Muscle layer of duodenum (tissue), 2 donors: ENCODE data around the gene SPAG16.
"Not testable (repeated sequence)": the region's sequence is repeated elsewhere in the genome, so short reads cannot be mapped to it uniquely, and the experiment has no call there.

Experiments
- H3K27ac ChIP-seq: one replicate; pipeline ENCODE4 v1.7.0; 2013; ENCODE audit warnings: mild to moderate bottlenecking, low read length
- H3K27me3 ChIP-seq: one replicate; pipeline ENCODE4 v1.7.0; 2013; ENCODE audit warnings: low read depth, mild to moderate bottlenecking, control low read depth, low read length
- H3K36me3 ChIP-seq, 2 donors: one replicate each; pipeline ENCODE4 v1.7.0; 2013; ENCODE audit warnings: low read length in 2 of 2, control low read depth in 1 of 2, mild to moderate bottlenecking in 1 of 2; ENCODE audit not compliant: insufficient read depth in 2 of 2, control insufficient read depth in 1 of 2
- H3K4me1 ChIP-seq, 2 donors: one replicate each; pipeline ENCODE4 v1.7.0; 2013; ENCODE audit warnings: low read length in 2 of 2, mild to moderate bottlenecking in 2 of 2, control low read depth in 1 of 2, moderate library complexity in 1 of 2; ENCODE audit not compliant: insufficient read depth in 2 of 2, control insufficient read depth in 1 of 2
- H3K4me3 ChIP-seq, 2 donors: one replicate each; pipeline ENCODE4 v1.7.0; 2013; ENCODE audit warnings: low read length in 2 of 2, low read depth in 1 of 2, mild to moderate bottlenecking in 1 of 2
- H3K9me3 ChIP-seq, 2 donors: one replicate each; pipeline ENCODE4 v1.7.0; 2013; ENCODE audit warnings: low read length in 2 of 2, control low read depth in 1 of 2, mild to moderate bottlenecking in 1 of 2; ENCODE audit not compliant: control insufficient read depth in 1 of 2
- donor health status: healthy.

SPAG16 gene

GRCh38 chr2:213306316-213306942 is 22.2 kb downstream of the SPAG16 start:
- H3K9me3 ChIP-seq, result peaks cover 21 to 25% of the 10 kb centered on the region in 2 donors
- H3K36me3 ChIP-seq, result peaks cover 9 to 47% of the 10 kb centered on the region in 2 donors
- no peaks in the 10 kb centered on the region for H3K27me3 ChIP-seq
- H3K4me3 ChIP-seq, result no peak overlapping the region
- H3K4me1 ChIP-seq, result no peaks in the 10 kb centered on the region
- H3K27ac ChIP-seq, result no peak overlapping the region

GRCh38 chr2:213315168-213315876 is 31.1 kb downstream of the SPAG16 start:
- Histone ChIP-seq H3K27ac (no peak overlapping the region), H3K4me3 (no peak overlapping the region), H3K36me3 (peaks cover 4 to 14% of the 10 kb centered on the region in 2 donors), H3K4me1 (no peaks in the 10 kb centered on the region), H3K9me3 (no peaks in the 10 kb centered on the region), H3K27me3 (no peaks in the 10 kb centered on the region)

- H3K4me3 ChIP-seq, result no peak overlapping the region
- H3K4me1 ChIP-seq, result no peaks in the 10 kb centered on the region
- peaks cover 4 to 14% of the 10 kb centered on the region in 2 donors for H3K36me3 ChIP-seq
- no peaks in the 10 kb centered on the region for H3K27me3 ChIP-seq
- H3K9me3 ChIP-seq, result no peaks in the 10 kb centered on the region
- no peak overlapping the region for H3K27ac ChIP-seq
Observed at GRCh38 chr2:213316001-213316735, 31.9 kb downstream of the SPAG16 start.

GRCh38 chr2:213317929-213318328 is 33.7 kb downstream of the SPAG16 start:
- Histone ChIP-seq H3K4me3 (no peak overlapping the region), H3K27me3 (no peaks in the 10 kb centered on the region), H3K4me1 (no peaks in the 10 kb centered on the region), H3K27ac (no peak overlapping the region), H3K9me3 (no peaks in the 10 kb centered on the region), H3K36me3 (peaks cover 4 to 19% of the 10 kb centered on the region in 2 donors)

- Histone ChIP-seq H3K4me3 (no peak overlapping the region), H3K36me3 (peaks cover 4 to 30% of the 10 kb centered on the region in 2 donors), H3K27ac (no peak overlapping the region), H3K9me3 (peaks cover 0 to 3% of the 10 kb centered on the region in 2 donors), H3K27me3 (no peaks in the 10 kb centered on the region), H3K4me1 (no peaks in the 10 kb centered on the region)
Observed at GRCh38 chr2:213320604-213321003, 36.3 kb downstream of the SPAG16 start.

GRCh38 chr2:213336253-213336770 is 52.0 kb downstream of the SPAG16 start:
- peak overlapping the region in 1 of 2 donors; percentile 12 for H3K4me3 ChIP-seq
- H3K27ac ChIP-seq, result no peak overlapping the region
- peaks cover 0 to 41% of the 10 kb centered on the region in 2 donors for H3K9me3 ChIP-seq
- H3K27me3 ChIP-seq, result no peaks in the 10 kb centered on the region
- H3K36me3 ChIP-seq, result no peaks in the 10 kb centered on the region
- H3K4me1 ChIP-seq, result no peaks in the 10 kb centered on the region

- H3K9me3 ChIP-seq, result peaks cover 3 to 7% of the 10 kb centered on the region in 2 donors
- no peaks in the 10 kb centered on the region for H3K4me1 ChIP-seq
- no peaks in the 10 kb centered on the region for H3K27me3 ChIP-seq
- H3K4me3 ChIP-seq, result no peak overlapping the region
- no peaks in the 10 kb centered on the region for H3K36me3 ChIP-seq
- H3K27ac ChIP-seq, result no peak overlapping the region
Observed at GRCh38 chr2:213353419-213353818, 69.2 kb downstream of the SPAG16 start.

GRCh38 chr2:213376644-213377043 is 92.4 kb downstream of the SPAG16 start:
- H3K27ac ChIP-seq, result no peak overlapping the region
- no peaks in the 10 kb centered on the region for H3K36me3 ChIP-seq
- H3K27me3 ChIP-seq, result no peaks in the 10 kb centered on the region
- no peaks in the 10 kb centered on the region for H3K9me3 ChIP-seq
- H3K4me3 ChIP-seq, result no peak overlapping the region
- H3K4me1 ChIP-seq, result no peaks in the 10 kb centered on the region

GRCh38 chr2:213407027-213407426 is 122.8 kb downstream of the SPAG16 start:
- H3K4me1 ChIP-seq, H3K9me3 ChIP-seq, H3K36me3 ChIP-seq, H3K4me3 ChIP-seq, H3K27ac ChIP-seq, H3K27me3 ChIP-seq: not testable (repeated sequence)

- not testable (repeated sequence) for H3K4me1 ChIP-seq, H3K9me3 ChIP-seq, H3K4me3 ChIP-seq, H3K27ac ChIP-seq, H3K36me3 ChIP-seq, H3K27me3 ChIP-seq
Observed at GRCh38 chr2:213408426-213409070, 124.3 kb downstream of the SPAG16 start.

- not testable (repeated sequence) for H3K36me3 ChIP-seq, H3K27me3 ChIP-seq, H3K4me3 ChIP-seq, H3K27ac ChIP-seq, H3K9me3 ChIP-seq, H3K4me1 ChIP-seq
Observed at GRCh38 chr2:213410687-213411086, 126.4 kb downstream of the SPAG16 start.
